Activated T-helper 9 cell treated with anti-CD3 and anti-CD28 coated beads, Interleukin-2, amount 50 U/mL, for 16 hours (primary cell): ENCODE measurements around the gene NINJ2.

Experiments used
- DNase-seq: peaks from one replicate; pipeline ENCODE4 v3.0.0-alpha.2; 2020; ENCODE audit warnings: low read depth

Gene NINJ2

DNA sequence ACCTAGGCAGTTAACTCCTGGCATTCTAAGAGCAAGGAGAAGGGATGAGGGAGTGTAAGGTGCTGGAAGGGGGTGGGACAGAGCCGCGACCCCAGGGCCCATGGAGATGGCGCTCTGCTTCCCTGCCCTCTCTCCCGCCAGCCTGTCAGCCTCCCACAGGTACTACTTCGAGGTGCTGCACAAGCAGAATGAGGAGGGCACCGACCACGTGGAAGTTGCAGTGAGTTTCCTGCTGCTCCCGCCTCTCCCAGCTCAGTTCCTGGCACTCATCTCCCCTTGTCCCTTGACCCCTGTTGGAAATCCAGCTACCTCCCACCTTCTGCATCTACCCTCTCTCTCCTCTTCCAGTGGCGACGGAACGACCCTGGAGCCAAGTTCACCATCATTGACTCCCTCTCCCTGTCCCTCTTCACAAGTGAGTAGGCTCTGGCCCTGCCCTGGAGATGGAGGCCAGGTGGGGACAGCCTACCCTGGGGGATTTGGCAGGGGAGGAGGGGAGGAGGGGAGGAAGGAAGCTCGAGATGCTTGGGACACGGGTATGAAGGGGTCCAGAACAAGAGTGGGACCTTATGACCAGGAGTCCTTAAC, 115.3 kb downstream of the NINJ2 start:
- DNase-seq: no peak

DNA sequence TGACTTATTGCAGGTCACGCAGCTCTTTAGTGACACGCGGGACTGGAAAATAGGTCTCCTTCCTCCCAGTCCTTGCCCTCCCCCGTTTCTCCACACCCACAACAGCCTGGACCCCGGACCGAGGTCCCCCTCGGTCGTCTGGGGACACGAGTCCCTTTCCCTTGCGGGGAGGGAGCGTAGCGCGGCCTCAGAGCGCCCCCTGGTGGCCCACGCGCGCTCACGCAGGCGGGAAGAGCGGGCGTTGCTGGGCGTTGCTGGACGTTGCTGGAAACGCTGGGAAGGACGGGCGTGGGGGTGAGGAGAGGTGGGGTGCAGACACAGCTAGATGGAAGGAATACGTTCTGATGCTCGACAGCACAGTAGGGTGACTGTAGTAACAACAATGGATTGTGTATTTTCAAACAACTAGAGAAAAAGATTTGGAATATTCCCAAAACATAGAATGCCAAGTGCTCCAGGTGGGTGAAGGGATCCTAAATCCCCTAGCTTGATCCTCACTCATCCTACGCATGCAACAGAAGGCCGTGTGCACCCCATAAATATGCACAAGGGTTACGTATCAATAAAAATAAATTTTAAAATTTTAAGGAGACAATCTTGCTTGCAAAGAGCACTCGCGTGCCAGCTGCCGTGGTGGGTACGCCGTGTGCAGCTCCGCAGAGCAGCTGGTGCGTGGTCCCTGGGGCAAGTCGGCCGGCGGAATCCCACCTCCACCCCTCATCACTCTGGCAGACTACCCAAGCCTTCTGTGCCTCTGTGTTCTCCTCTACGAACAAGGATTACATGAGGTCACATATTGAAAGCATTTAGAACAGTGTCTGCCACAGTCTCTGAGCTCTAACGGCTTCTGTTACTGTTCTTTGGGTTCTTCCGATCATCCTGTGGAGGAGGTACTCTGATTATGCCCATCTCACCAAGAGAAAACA, 116.1 kb downstream of the NINJ2 start:
- DNase-seq: peak; percentile 57

- no peak for DNase-seq
These were observed 116.9 kb downstream of the NINJ2 start for GRCh38 chr12:546265-546919.

GRCh38 chr12:545835-546234, 117.4 kb downstream of the NINJ2 start:
- no peak for DNase-seq

DNA sequence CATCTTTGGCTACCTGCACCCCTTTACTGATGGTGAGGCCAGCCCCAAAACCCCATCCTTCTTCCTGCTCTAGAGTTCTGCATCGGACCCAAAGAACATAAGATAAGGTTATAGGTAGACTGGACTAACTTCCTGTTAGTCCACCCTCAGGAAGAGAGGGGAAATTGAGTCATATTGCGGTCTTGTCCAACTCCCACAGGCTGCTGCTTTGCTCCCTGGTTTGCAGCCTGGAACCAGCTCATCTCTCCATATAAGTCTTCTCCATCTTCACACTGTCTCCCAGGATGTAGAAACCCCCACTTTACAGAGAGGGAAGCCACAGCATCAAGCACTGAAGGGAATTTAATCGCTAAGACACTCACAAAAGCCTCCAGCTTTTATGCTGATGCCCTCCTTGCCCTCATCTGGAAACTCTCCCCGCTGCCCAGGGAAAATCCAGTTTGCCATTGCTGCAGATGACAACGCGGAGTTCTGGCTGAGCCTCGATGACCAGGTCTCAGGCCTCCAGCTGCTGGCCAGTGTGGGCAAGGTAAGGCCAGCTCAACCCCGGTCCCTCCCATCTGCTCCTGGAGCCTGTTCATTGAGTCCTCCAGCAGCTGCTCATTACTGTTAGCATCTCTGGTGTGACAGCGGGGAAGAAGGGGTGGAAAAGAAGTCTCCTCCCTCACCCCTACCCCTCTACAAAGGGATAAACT, 118.2 kb downstream of the NINJ2 start:
- no peak for DNase-seq

GRCh38 chr12:544142-544541, 119.1 kb downstream of the NINJ2 start:
- no peak for DNase-seq

DNA sequence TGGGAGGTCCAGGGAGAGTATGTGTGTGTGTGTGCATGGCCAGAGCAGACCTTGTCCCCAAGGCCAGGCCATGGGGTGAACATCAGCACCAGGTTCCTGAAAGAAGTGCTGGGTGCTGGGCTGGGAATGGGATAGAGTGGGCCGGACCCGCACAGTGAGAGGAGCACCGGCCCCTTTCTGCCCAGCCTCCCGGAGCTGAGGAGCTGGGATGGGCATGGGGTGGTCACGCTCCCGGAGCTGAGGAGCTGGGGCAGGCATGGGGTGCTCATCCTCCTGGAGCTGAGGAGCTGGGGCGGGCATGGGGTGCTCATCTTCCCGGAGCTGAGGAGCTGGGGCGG, 120.2 kb downstream of the NINJ2 start:
- DNase-seq: no peak

DNA sequence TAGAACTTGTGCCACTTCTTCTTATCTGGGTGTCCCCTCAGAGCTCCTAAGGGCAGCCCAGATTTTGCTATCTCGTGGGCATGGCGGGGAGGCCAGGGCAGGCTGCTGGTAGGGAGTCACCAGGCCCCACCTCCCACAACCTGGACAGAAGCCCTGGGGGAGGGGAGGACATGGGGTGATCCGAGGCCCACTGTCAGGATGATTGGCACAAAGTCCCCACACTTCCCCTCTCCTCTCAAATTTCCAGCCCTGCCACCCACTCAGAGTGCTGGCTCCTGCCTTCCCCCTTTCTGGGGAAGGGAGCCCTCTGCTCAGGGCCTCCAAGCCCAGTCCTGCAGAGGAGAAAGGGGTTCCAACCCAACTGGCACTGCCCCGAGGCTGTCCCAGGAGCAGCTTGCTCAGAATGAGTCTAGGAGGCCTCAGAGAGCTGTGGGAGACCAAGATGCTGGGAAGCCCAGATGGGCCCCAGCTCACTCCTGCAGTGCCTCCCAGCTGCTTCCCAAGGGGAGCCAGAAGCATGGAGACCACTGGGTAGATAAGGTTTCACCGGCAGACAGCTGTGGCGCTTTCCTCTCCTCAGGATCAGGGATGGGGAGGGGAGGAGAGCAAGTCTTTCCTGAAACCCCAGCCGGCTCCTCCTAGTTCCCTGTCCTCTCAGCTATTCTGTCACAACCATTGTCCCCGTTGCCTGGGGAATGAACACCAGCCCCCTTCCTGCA, 120.7 kb downstream of the NINJ2 start:
- no peak for DNase-seq

GRCh38 chr12:541676-542324, 121.4 kb downstream of the NINJ2 start:
- no peak for DNase-seq

- DNase-seq: no peak
These were observed 123.5 kb downstream of the NINJ2 start for GRCh38 chr12:539540-540310.

GRCh38 chr12:538731-539539, 124.3 kb downstream of the NINJ2 start:
- DNase-seq: no peak

- DNase-seq: no peak
These were observed 125.5 kb downstream of the NINJ2 start for GRCh38 chr12:537772-538171.

DNA sequence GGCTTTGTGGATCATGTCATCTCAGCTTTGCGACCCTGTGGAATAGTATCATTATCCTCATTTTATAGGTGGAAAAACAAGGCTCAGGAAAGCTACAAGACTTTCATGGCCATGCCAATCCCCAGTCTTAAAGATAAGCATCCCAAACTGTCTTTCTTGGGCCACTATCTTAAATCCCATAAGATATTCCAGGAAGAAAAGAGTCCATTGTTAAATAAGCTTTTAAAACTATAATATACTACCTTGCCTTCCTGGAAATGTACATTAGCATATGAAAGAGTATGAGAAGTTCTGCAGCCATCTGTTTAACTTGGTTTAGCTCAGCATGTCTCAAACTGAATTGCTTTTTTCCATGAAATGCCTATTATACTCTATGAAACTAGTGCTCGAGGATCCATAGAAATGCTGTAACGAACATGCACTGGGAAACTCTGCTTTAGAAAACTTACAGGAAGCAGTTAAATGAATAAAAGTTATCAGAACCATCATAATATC, 126.4 kb downstream of the NINJ2 start:
- no peak for DNase-seq

GRCh38 chr12:535396-535795, 127.8 kb downstream of the NINJ2 start:
- DNase-seq: no peak

DNA sequence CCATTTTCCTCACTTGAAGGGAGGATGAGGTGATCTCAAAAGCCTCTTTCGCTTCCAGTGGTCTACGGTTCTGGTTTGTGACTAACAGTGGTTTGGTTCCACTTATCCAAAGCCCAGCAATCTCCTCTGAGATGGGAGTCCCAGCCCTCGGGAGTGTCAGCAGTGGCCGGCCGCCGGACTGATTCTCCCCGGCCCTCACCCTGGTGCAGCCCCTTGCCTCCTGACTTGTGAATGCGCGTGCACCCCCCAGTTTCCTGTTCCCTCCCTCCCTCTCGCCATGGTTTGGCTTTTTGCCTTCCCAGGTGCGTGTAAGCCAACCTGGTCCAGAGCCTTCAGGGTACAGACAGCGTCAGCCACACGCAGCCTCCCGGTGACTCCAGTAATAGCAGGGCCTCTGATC, 129.0 kb downstream of the NINJ2 start:
- no peak for DNase-seq

DNA sequence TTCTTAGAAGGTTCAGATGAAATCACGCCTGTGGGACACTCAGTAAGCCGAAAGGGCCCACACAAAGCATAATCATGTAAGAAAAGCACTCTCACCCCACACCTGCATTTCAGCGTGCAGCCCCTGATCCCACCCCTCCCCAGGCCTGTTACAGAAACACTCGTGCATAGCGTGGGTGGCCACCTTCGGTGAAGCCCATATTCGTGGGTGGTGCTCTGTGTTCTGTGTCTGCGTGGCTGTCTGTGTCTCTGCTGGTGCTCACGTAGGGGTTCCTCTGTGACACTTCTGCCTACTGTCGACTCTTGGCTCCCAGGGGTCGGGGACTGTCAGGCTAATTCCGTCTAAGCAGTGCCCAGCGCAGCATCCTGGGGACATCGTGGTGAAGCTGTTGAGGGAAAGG, 129.5 kb downstream of the NINJ2 start:
- DNase-seq: no peak

GRCh38 chr12:532908-533565, 130.2 kb downstream of the NINJ2 start:
- no peak for DNase-seq

DNA sequence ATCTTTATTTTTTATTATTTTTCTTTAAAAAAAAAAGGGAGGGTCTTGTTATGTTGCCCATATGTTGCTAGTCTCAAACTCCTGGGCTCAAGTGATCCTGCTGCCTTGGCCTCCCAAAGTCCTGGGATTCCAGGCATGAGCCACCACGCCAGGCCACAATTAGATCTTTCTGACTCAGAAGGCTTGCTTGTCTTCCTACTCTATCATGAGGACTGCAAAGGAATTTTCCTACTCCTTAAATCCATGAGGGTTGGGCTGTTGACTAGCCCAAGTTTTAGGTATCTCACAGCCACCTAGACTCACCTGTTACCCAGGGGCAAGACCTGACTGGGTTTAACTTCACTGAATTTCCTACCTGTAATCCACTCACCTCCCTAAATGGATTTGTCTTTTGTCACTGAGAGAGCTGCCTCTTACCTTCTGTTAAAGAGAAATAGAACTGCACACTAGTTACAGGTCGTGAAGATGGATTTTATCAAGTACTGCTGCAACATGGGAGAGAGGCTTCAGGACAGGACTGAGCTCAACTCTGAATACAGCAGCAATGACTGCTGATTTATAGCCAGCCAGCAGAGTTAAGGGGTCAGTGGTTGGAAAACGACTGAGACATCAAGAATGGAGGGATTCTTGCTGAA, 131.2 kb downstream of the NINJ2 start:
- no peak for DNase-seq

DNA sequence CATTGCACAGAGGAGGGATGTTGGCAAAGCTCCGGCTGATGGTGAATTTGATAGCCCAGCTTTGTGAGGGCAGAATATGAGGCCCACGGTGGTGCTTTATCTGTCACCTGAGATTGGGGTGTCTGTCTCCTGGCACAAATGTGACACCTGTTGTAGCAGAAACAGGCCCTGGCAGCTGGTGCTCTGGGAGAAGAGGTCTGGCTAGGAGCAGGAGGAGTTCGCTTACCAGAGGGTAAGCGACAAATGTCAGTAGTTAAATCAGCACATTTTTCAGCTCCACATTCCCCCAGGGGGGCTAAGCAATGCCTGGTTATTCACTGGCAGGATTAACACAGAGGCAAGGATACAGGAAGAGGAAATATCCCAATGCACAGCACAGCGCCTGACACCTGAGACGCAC, 132.4 kb downstream of the NINJ2 start:
- DNase-seq: no peak
